PC-3 (cell line): ENCODE data around the gene C19orf12. TPM values are rescaled to one million over a fixed set of nuclear protein-coding genes. Genes with fewer than 3 reads are reported as not detected.

Experiments
- ATAC-seq: fragments of 200-7000 bp; cut with Tn5 transposase; 2 replicates; pipeline ENCODE4 v1.9.1; 2020; ENCODE audit warnings: mild to moderate bottlenecking, moderate library complexity
- BruUV-seq: library from RNA; stranded (reverse); fragments of 400-500 nt; replicated peaks from 2 replicates; lab custom pipeline; 2021; lab: Mats Ljungman, UMichigan
- CTCF ChIA-PET: fragments of 300-600 bp; sonication (Branson Sonifier 250); formaldehyde crosslinking; loops from one replicate; lab custom pipeline; 2022; ENCODE audit warnings: antibody characterized with exemption; lab: Charles Lee
- POLR2A ChIA-PET: fragments of 300-600 bp; sonication (Branson Sonifier 250); formaldehyde crosslinking; loops from one replicate; lab custom pipeline; 2022; ENCODE audit warnings: antibody characterized with exemption; ENCODE audit not compliant: unreplicated experiment; lab: Charles Lee
- DNase-seq: peaks from one replicate; pipeline ENCODE4 v3.0.0-alpha.2; 2015
- H2AFZ ChIP-seq: fragments of 300-600 bp; sonication (generic); 2 replicates; pipeline ENCODE4 v1.6.0; 2016; ENCODE audit warnings: antibody characterized with exemption, low read length
- H3F3A ChIP-seq: fragments of 300-600 bp; sonication (generic); one replicate; pipeline ENCODE4 v1.6.0; 2017; ENCODE audit warnings: antibody characterized with exemption, low read length, control low read depth, mild to moderate bottlenecking; ENCODE audit not compliant: unreplicated experiment
- H3K27ac ChIP-seq: fragments of 300-600 bp; sonication (generic); 2 replicates; pipeline ENCODE4 v1.5.1; 2016; ENCODE audit warnings: mild to moderate bottlenecking, low read length
- H3K27me3 ChIP-seq: fragments of 300-600 bp; sonication (generic); 2 replicates; pipeline ENCODE4 v1.6.1; 2016; ENCODE audit warnings: low read length, mixed read lengths
- H3K36me3 ChIP-seq: fragments of 300-600 bp; sonication (generic); 2 replicates; pipeline ENCODE4 v1.6.1; 2016; ENCODE audit warnings: low read depth, mixed run types, low read length, mixed read lengths
- H3K4me1 ChIP-seq: fragments of 300-600 bp; sonication (generic); 2 replicates; pipeline ENCODE4 v1.5.1; 2016; ENCODE audit warnings: low read length; ENCODE audit not compliant: insufficient read depth
- H3K4me2 ChIP-seq: fragments of 300-600 bp; sonication (generic); 2 replicates; pipeline ENCODE4 v1.6.0; 2016; ENCODE audit warnings: low read length
- H3K4me3 ChIP-seq: fragments of 300-600 bp; sonication (generic); 2 replicates; pipeline ENCODE4 v1.5.1; 2016; ENCODE audit warnings: mild to moderate bottlenecking, low read length, mixed read lengths
- H3K79me2 ChIP-seq: fragments of 300-600 bp; sonication (generic); 2 replicates; pipeline ENCODE4 v1.6.1; 2017; ENCODE audit warnings: low read length, mixed read lengths
- H3K9ac ChIP-seq: fragments of 300-600 bp; sonication (generic); 2 replicates; pipeline ENCODE4 v1.6.0; 2016; ENCODE audit warnings: mild to moderate bottlenecking, low read length
- H3K9me2 ChIP-seq: fragments of 300-600 bp; sonication (generic); replicated peaks from 2 replicates; pipeline ENCODE4 v1.6.1; 2016; ENCODE audit warnings: mixed run types, low read length, mixed read lengths
- H3K9me3 ChIP-seq: fragments of 300-600 bp; sonication (generic); 2 replicates; pipeline ENCODE4 v1.6.1; 2016; ENCODE audit warnings: low read length, mixed read lengths
- H4K20me1 ChIP-seq: fragments of 300-600 bp; sonication (generic); 2 replicates; pipeline ENCODE4 v1.6.1; 2016; ENCODE audit warnings: low read length, mixed read lengths
- CTCF ChIP-seq: fragments of 300-600 bp; sonication (generic); conservative IDR thresholded peaks from 2 replicates; pipeline ENCODE4 v1.5.1; 2017; ENCODE audit warnings: antibody characterized with exemption, low read depth, mild to moderate bottlenecking, low read length
- EZH2 ChIP-seq: fragments of 300-600 bp; sonication (generic); IDR thresholded peaks from one replicate; pipeline ENCODE4 v1.6.1; 2017; ENCODE audit warnings: antibody characterized with exemption, mild to moderate bottlenecking, low read length; ENCODE audit not compliant: unreplicated experiment
- EZH2phosphoT487 ChIP-seq: fragments of 300-600 bp; sonication (generic); IDR thresholded peaks from 2 replicates; pipeline ENCODE4 v1.6.1; 2018; ENCODE audit warnings: mild to moderate bottlenecking, antibody characterized with exemption, low read length, borderline replicate concordance
- intact Hi-C: fragments of 100-400 bp; cut with micrococcal nuclease; formaldehyde crosslinking; loops from 2 replicates; pipeline ENCODE4 v1.9.0; 2023
- total RNA-seq: library from RNA; depleted of rRNA; stranded (reverse); fragments of >200 nt; gene quantifications from 2 replicates; pipeline ENCODE4 v1.2.3, GENCODE V29; 2014

Gene C19orf12
- total RNA-seq, 1 experiment from 2014 or later, result 11.8 TPM

- Histone ChIP-seq H2AFZ (0 out of 2 replicates have a peak overlapping the region, but pooled peaks have one; percentile 43), H3K9ac (peak overlapping the region; percentile 80; the same call in 1 of the 2 replicates), H3K4me2 (peak overlapping the region; percentile 94), H4K20me1 (peaks cover 4% of the 10 kb centered on the region; the same call in 1 of the 2 replicates), H3K27ac (no peak overlapping the region), H3K36me3 (no peaks in the 10 kb centered on the region), H3F3A (no peaks in the 10 kb centered on the region), H3K9me2 (no peaks in the 10 kb centered on the region), H3K27me3 (no peaks in the 10 kb centered on the region), H3K79me2 (peaks cover 29% of the 10 kb centered on the region), H3K9me3 (no peaks in the 10 kb centered on the region), H3K4me1 (peaks cover 47% of the 10 kb centered on the region), H3K4me3 (peak overlapping the region; percentile 85)
- DNase-seq (no peak), ATAC-seq (peak; percentile 1)
- ChIA-PET POLR2A (no interaction called here), CTCF (interaction anchor here (0.5 kb wide), 1 partner anchor 36 kb away, joined by 6 read pairs; no protein-coding TSS in a partner anchor)
- intact Hi-C loops, result no loop called here
- no peak for TF ChIP-seq EZH2phosphoT487
- no peak for TF ChIP-seq EZH2
- TF ChIP-seq CTCF, result no peak
- no TSS peak for BruUV-seq
Observed at GRCh38 chr19:29666578-29667386, 48.3 kb downstream of the C19orf12 start.

- POLR2A ChIA-PET, result interaction anchor here (0.5 kb wide), 1 partner anchor 49 kb away, joined by 3 read pairs; no protein-coding TSS in a partner anchor
- Histone ChIP-seq H3K9me3 (no peaks in the 10 kb centered on the region), H3K27me3 (no peaks in the 10 kb centered on the region), H3K4me3 (peak overlapping the region; percentile 85), H3K36me3 (no peaks in the 10 kb centered on the region), H2AFZ (peak overlapping the region; percentile 73), H3K4me1 (peaks cover 40% of the 10 kb centered on the region), H3K9me2 (no peaks in the 10 kb centered on the region), H3K4me2 (peak overlapping the region; percentile 94), H3K9ac (peak overlapping the region; percentile 80), H3K79me2 (peaks cover 29% of the 10 kb centered on the region), H3K27ac (peak overlapping the region; percentile 32), H3F3A (no peaks in the 10 kb centered on the region), H4K20me1 (peaks cover 4% of the 10 kb centered on the region; the same call in 1 of the 2 replicates)
- BruUV-seq, result TSS peak; percentile 30
- ATAC-seq (peak; percentile 31), DNase-seq (peak; percentile 38)
- CTCF ChIA-PET, result interaction anchor here (0.5 to 0.9 kb wide), 3 partner anchors 35 to 60 kb away, joined by 3 to 6 read pairs (median 4); partner anchors contain the start of gene POP4
- TF ChIP-seq EZH2phosphoT487 (no peak), CTCF (no peak), EZH2 (no peak)
- intact Hi-C loops, result no loop called here
Observed at GRCh38 chr19:29665826-29666577, 49.1 kb downstream of the C19orf12 start.
